Fibroblast of skin of abdomen (primary cell): ENCODE data around the gene CACHD1. TPM values are rescaled to one million over a fixed set of nuclear protein-coding genes. Genes with fewer than 3 reads are reported as not detected.
A peak's percentile ranks its signal among the peaks of the same experiment; 100 is the strongest.

Source experiments
- DNase-seq: peaks from one replicate; pipeline ENCODE4 v3.0.0-alpha.2; 2013
- polyA plus RNA-seq, 2 experiments: library from polyadenylated mRNA; unstranded; fragments of 120-200 nt; gene quantifications; one replicate each; pipeline ENCODE4 v1.2.1, GENCODE V29; 2013; ENCODE audit not compliant: insufficient read length in 2 of 2

Gene CACHD1
- 9.2 TPM for polyA plus RNA-seq (2013, experiment 1 of 2; ENCODE audit: insufficient read length)
- 9.4 TPM for polyA plus RNA-seq (2013, experiment 2 of 2; ENCODE audit: insufficient read length)

DNA sequence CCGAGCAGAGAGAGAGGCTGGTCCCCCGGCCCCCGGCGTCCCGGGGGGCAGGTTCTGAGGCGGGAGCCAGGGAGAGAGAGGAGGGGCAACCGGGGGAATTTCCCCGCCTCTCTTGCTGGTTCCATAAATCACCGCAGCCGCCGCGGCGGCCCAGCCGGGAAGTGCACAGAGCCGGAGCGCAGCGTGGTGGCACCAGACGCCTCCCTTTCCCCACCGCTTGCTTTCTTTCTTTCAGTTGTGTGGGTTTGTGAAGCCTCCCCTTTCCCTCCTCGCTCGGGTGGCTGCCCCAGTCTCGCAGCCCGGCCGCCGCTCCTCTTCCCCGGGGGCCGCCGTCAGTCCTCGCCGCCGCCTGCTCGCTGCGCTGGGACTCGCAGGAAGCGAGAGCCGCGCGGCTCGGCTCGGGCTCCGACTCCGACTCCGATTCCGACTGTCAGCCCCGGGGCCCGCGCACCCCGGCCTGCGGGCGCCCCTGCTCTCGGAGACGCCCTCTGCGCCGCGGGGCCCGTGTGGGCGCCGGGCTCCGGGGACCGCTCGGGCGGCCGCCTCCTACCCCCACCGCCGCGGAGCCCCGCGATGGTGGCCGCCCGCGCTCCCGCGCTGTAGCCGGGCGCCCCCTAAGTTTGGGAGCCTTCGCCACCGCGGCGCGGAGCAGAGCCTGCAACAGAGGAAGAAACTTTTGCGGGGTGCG is at the start of gene CACHD1:
Gene CACHD1, plus strand, starts transcription at position 153 of the 688 bp plus-strand sequence. CDS start 616 bp downstream, outside the sequence.
- DNase-seq: peak; percentile 86

- DNase-seq: no peak
Observed at GRCh38 chr1:64421377-64421776, 48.6 kb upstream of the CACHD1 start.

GRCh38 chr1:64423526-64423925 is 46.4 kb upstream of the CACHD1 start:
- DNase-seq: no peak

GRCh38 chr1:64424412-64424811 is 45.5 kb upstream of the CACHD1 start:
- no peak for DNase-seq

DNA sequence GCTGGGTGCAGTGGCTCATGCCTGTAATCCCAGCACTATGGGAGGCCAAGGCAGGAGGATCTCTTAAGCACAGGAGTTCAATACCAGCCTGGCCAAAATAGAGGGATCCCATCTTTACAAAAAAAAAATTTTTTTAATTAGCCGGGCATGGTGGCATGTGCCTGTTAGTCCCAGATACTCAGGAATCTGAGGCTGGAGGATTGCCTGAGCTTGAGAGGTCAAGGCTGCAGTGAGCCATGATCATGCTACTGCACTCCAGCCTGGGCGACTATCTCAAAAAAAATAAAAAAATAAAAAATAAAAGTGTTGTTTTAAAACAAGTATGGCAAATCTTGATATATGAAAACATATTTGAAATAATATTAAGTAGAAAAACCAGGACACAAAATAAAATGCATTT is 44.4 kb upstream of the CACHD1 start:
- no peak for DNase-seq

- DNase-seq: no peak
Observed at GRCh38 chr1:64426681-64427080, 43.2 kb upstream of the CACHD1 start.

GRCh38 chr1:64427879-64428278 is 42.0 kb upstream of the CACHD1 start:
- no peak for DNase-seq

GRCh38 chr1:64433308-64433707 is 36.6 kb upstream of the CACHD1 start:
- no peak for DNase-seq

- no peak for DNase-seq
Observed at GRCh38 chr1:64433747-64434146, 36.2 kb upstream of the CACHD1 start.

- no peak for DNase-seq
Observed at GRCh38 chr1:64435000-64435399, 34.9 kb upstream of the CACHD1 start.

- no peak for DNase-seq
Observed at GRCh38 chr1:64437453-64437852, 32.5 kb upstream of the CACHD1 start.

- no peak for DNase-seq
Observed at GRCh38 chr1:64440183-64440826, 29.6 kb upstream of the CACHD1 start.

DNA sequence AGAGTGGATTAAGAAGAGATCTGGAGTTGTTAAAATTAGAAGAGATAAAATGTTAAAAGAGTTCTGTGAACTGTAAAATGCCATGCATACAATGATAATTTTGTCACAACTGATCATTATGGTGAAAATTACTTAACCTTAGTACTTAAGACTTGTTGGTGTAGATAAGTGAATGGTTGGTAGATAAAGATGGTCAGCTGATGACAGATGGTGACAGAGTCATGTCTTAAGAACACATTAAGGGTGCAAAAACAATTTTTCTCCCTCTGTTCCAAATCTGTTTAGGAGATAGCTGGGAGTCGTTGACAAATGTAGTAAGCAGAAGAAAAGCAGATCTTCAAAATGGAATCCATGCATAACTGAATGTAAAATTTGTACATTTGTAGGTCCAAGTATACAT is 18.5 kb upstream of the CACHD1 start:
- DNase-seq: no peak

DNA sequence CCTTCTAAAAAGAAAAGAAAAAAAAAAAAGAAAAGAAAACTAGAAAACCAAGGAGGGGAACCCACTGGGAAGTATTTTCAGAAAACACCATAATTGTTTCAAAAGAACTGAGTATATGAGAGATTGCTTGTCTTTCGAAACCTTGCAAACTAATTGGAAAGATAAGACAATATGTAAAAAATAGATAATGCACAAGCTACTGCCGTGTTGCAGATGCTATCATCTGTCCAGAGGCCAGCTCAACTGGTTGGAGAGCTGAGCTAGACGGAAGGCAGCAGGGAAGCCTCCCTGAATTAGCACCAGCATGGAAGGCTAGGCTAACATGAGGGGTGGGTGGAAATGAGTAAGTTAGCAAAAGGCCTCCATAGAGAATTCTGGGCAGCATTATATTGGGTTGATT is 16.2 kb upstream of the CACHD1 start:
- no peak for DNase-seq

GRCh38 chr1:64458915-64459314 is 11.0 kb upstream of the CACHD1 start:
- no peak for DNase-seq

- no peak for DNase-seq
Observed at GRCh38 chr1:64459743-64460142, 10.2 kb upstream of the CACHD1 start.

DNA sequence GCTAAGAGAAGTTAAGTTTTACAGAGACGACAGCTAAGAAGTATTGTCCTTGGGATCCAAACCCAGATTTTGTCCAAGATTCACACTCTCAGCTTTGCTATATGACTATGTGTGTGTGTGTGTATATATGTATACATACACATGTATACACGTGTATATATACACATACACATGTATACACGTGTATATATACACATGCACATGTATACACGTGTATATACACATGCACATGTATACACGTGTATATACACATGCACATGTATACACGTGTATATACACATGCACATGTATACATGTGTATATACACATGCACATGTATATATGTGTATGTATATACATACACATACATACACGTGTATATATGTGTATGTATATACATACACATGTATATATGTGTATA is 3.9 kb upstream of the CACHD1 start:
- no peak for DNase-seq

DNA sequence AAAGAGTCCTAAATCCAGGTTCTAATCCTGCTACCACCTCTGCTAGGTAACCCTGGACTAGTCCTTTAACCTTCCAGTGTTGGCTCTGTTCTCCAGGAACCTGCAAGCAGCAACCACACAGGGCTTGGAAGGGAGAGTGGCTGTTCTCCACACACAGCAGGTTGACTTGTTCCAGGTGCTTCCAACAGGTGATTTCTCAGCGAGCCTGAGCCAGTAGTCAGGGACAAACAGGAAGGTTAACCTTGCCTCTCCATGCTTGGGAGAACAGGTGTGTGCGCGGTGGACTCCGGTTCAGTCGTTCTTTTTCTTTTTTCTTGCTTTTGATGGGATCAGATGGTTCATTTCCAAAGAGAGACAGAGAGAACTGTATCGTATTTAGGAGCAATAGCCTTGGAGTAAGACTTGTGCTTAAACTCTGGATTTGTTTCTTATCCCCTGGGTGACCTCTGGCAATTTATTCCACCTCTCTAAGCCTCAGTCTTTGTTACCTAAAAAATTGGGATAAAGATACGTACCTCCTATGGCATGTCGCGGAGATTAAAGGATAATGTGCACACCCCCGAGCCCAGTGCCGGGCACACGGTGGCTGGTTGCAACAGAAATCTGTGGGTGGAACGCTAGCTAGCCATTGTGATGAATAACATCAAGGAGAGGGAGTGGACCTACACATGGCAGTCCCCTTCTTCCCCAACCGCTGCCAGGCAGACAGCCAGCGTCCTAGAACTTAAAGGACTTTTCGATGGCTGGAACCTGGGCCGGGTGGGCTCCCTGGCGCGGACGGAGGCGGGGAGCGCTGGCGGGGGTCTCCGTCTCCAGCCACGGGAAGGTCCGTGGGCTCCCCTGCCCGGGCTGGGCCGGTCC is 583 bp upstream of the CACHD1 start:
- no peak for DNase-seq

DNA sequence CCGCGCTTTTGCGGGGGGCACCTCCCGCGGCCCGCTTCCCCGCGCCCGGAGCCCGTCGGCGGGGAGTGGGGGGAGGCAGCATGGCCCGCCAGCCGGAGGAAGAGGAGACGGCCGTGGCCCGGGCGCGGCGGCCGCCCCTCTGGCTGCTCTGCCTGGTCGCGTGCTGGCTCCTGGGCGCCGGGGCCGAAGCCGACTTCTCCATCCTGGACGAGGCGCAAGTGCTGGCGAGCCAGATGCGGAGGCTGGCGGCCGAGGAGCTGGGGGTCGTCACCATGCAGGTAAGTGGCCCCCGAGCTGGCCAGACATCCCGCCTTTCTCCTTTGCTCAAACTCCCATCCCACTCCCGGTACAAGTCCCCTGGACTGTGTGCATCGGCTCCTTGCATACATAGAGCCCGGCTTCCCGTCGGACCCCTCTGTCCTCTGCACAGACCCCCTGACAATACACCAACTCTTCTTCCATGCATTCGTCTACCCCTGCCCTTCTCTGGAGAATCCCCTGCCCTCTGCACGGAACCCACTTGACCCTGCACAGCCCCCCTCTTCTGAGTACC is 812 bp downstream of the CACHD1 start:
- DNase-seq: peak; percentile 25

DNA sequence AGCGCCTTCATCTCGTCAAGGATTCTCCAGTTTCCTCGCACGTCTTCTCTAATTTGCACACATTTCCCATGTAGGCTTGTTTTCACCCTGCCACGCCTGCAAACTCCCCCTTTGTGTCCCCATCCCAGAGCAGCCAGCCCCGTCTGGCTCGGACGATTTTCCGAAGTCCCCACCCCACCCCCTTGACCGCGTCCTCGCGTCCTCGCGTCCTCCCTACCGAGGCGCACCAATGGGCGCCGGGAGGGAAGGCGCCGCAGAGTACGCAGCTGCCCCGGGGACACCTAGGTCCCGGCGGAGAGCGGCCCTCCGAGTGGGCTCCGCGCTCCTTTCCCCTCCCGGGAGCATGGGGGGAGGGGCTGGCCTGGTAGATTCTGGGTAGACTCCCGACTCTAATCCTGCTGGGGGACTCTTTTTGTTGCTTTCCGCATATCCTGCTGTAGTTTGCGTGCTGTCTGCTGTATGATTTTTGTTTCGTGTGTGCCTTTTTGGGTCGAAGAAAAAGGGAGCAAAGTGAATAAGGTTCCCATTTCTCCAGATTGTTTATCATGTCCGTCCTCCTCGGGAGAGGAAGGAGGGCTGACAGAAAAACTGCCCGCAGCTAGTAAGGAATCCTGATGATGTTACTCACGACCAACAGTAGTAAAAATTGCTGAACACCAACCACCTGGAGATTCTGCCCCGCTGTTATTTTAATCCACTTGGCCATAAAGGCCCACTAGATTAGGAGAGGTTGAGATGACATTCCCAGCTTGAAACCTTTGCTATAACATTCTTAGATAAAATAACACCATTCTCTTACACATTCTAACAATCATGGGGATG is 1.5 kb downstream of the CACHD1 start:
- peak; percentile 36 for DNase-seq

DNA sequence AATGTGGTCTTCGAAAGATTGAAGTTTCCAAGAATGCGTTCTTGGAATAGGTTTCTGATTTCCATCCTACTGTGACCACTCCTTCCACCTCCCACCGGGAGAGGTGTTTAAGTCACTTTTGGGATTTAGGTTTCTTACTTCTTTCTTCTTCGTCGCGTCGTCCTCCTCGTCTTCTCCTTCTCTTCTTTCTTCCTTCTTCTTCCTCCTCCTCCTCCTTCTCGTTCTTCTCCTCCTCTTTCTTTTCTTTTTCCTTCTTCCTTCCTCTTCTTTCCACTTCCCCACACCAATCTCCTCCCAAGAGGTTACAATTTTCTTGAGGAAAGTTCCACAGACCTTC is 2.1 kb downstream of the CACHD1 start:
- no peak for DNase-seq

GRCh38 chr1:64472805-64473204 is 2.9 kb downstream of the CACHD1 start:
- DNase-seq: no peak
